GM18499 (cell line): ENCODE data around the gene ANO1.

Source experiments
- ATAC-seq: cut with Tn5 transposase; IDR thresholded peaks from one replicate; pipeline ENCODE4 v1.9.1; 2021; ENCODE audit warnings: moderate number of reproducible peaks; ENCODE audit not compliant: insufficient read depth, unreplicated experiment

The ANO1 gene

DNA sequence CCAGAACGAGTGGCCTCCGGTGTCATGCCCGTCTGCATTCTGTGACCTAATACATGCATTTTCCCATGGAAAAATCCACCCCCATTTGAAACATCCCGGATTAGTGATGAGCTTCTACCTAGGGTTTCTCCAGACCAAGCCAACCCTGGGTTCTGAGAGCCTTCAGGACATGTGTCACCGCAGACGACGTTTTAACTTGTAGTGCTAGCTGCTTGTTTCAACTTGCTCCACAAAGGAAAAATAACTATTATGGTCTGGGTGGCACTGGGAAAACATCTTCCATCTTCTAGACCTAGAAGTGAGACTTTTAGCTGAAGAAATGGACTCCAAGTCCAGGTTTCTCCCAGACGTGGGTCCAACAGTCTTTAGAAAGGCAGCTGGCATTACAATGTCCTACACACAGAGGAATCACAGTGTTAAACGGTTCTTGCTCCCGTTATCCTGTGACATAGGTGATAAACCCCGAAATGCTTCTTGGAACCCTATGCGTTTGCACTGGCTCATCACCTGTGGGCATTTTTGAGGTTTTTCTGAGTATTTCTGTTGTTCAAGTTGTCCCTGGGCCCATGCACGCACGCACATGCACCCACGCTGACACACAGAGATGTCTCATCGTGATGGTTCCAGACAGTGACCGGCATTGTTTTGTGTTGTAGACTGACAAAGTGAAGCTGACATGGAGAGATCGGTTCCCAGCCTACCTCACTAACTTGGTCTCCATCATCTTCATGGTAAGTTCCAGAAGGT, 78.3 kb downstream of the ANO1 start:
- no peak for ATAC-seq

DNA sequence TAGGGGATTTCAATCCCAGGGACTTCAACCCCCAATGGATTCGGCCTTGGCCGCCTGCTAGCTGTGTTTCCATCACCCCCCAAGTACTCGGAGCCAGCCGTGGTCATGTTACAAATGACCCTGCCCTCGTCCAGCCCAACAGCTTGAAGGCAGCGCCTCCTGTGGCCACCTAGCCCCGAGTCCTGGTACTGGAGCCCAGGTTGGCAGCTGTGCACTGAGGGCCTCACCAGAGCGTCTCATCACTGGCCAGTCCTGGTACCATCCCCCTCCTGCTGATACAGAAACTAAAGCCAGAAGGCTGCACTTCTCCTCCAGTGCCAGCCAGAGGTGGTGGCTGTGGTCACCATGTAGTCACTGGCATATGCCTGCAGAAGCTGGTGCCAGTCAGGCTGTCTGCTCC, 80.1 kb downstream of the ANO1 start:
- ATAC-seq, result no peak

DNA sequence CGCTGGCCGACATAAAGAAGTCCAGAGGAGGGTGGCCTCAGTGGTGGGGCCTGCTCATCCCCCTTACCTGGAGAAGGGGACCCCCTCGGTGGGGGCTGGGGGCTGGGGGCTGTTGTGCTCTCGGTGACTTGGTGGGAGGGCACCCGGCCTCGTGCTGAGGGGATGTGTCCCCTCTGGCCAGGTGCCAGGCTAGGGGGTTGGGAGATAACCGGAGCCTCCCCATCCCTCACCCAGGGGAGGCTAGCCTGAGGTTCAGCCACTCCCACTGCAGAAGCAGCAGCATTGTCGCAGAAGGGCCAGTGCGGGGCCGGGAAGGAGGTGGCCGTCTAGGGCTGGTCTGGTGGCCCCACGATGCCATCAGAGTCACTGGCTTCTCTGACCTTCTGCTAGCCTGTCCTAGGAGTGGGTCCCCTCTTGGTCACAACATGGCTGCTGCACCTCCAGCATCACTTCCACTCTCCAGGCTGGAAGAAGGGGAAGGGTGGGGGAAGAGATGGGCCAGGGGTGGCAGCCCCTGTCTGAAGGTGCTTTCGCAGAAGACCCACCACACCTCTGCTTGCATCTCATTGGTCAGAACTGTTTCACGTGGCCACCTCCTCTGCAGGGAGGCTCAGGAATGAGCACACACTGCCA, 80.8 kb downstream of the ANO1 start:
- ATAC-seq, result no peak

DNA sequence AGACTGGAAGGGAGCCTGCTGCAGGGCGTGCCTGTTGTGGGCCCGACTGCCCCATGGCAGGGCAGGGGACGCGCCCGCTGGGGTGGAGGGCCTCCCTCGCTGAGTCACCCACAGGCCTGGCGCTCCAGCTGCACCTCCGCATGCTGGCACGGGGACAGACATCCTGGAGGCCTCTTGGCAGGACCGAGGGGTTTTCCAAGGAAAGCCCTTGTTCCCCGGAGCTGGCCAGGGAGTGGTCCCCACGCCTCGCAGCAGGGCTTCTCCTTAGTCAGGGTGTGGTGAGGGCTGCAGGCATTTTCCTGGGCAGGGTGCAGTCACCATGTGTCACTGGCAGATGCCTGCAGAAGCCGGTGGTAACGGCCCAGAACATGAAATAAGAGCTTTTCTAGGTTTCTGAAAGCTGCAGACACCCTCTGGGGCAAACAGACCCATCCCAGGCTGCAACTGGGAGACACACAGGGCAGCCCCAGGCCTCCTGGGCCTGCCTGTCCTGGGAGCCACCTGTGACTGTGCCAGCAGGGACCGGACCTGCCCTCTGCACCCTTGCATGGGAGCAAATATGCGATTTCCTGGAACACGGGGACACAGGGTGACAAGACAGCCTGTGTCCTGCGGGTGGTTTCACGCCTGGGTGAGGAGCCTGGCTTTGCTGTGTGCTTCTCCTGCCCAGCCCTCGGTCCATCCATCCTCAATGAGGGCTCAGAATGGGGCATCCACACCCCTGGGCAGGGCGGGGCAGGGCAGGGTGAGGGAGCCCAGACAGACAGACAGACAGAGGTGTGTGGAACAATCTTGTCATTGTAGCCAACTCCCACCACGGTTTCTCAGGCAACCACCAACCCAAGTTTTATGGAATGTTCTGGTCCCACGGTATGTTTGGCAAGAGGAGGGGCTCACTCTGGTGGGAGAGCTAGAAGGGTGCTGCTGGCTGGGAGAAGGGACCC, 81.8 kb downstream of the ANO1 start:
- no peak for ATAC-seq

DNA sequence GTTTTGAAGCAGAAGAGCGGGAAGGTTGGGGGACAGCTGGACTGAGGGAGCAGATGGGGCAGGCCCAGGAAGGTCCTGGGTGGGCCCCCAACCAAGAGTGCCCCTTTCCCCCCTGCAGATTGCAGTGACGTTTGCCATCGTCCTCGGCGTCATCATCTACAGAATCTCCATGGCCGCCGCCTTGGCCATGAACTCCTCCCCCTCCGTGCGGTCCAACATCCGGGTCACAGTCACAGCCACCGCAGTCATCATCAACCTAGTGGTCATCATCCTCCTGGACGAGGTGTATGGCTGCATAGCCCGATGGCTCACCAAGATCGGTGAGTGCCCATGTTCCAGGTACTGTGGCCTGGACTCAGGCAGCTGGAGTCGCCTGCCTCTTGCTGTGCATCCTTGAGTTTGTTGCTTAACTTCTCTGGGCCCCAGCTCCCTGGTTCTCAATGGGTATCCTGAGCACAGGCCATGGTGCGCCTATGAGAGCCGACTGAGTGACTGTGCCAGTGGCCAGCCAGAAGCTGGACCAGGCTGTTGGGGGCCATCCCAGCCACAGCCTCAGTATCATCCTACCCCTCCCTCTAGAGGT, 83.0 kb downstream of the ANO1 start:
- no peak for ATAC-seq

DNA sequence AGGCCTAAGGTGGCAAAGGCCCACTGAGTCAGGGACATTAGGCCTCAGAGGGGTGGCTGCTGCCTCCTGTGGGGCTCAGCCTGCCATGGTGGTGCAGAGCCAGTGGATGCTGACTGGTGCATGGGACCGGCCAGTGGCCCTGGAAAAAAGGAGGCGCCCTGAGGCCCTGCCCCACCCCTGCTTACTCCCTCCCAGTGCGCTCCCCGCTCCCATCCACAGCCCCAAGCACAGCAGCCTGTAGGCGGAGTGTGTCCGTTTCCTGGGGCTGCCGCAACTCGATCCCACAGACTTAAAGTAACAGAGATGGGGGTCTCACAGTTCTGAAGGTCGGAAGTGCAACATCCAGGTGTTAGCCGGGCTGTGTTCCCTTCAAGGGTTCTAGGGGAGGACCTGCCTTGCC, 86.6 kb downstream of the ANO1 start:
- ATAC-seq, result no peak

DNA sequence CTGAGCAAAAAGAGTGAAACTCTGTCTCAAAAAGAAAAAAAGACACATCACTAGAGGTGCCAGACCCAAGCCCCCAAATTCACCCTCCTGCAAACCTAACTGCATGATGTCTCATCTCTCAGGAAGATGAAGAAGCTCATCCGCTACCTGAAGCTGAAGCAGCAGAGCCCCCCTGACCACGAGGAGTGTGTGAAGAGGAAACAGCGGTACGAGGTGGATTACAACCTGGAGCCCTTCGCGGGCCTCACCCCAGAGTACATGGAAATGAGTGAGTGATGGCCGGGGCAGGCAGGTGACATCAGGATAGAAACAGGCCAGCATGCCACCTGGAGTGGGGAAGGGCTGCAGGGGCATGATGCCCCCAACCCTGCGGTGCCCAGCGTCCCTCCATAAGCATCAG, 89.0 kb downstream of the ANO1 start:
- ATAC-seq, result no peak

DNA sequence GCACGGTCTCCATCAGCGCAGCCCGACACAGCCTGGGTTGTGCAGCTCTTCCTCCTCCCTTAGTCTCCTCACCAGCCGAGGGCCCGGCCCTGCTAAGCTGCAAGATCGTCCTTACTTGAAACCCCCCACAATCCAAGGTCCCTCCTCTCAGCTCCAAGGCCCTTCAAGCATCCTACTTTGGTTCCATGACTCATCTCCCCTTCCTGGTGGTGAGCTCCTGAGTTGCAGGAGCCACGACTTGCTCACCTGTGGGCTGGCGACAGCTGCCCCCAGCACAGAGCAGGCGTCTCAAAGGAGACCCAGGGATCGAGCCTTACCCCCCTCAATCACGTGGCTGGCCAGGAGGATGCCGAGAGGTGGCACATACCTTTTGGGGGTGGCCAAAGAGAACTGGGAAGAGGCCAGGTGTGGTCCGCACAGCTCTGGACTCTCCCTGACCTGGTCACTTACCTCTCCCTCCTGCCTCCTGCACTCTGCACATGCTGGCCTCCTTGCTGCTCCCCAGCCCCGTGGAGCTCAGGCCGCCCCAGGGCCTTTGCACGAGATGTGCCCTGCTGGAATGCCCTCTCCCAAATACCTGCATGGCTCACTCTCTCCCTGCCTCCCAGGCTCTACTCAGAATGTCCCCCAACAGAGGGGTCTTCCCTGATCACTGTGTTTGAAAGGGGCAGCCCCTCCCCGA, 89.7 kb downstream of the ANO1 start:
- ATAC-seq, result no peak

DNA sequence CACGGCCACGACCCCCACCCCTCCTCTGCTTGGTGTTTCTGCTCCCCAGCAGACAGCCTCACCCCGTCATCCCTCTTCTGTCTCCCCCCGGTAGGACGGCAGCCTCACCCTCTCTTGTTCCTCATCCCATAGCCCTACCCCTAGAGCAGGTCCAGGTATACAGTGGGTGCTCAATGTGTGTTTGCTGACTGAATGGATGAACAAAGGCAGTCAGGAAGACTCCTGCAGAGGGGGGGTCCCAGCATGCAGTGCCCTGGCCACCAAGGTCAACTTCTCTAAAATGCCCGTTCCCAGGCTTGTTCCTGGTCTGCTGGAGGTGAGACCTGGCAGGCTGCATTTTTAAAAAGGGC, 90.3 kb downstream of the ANO1 start:
- ATAC-seq, result no peak

DNA sequence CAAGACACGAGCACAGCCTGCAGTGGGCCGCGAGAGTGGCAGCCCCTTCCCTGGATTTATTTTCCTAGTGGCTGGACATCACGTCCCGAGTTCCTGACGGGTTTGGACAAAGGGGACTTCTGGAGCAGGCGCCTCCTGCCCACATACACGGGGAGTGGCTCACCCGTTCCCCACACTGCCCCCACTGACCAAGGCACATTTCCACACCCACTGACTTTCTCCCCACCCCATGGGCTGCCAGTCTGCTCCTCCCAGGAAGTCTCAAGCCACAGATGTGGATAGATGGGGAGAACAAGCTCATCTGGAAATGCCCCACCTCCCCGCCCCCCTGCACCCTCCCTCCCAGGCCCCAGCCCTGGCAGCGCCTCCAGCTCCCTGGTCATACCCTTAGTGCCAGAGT, 91.0 kb downstream of the ANO1 start:
- no peak for ATAC-seq

DNA sequence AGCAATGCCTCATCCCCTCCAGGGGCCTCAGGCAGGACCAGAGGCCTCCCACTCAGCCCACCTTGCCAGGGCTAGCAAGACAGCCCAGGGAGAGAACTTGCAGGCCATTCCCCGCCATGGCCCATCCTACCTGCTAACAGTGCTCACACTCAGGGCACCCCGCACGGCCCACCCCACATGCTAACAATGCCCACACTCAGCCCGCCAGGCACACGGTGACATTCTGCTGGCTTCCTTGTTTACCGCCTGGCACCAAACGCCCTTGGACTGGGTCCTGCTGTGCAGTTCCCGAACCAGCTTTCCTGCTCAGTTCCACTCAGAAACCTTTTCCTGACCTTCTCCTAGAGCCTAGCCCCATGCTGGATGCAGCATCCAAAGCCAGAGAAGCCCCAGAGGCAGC, 91.5 kb downstream of the ANO1 start:
- no peak for ATAC-seq

DNA sequence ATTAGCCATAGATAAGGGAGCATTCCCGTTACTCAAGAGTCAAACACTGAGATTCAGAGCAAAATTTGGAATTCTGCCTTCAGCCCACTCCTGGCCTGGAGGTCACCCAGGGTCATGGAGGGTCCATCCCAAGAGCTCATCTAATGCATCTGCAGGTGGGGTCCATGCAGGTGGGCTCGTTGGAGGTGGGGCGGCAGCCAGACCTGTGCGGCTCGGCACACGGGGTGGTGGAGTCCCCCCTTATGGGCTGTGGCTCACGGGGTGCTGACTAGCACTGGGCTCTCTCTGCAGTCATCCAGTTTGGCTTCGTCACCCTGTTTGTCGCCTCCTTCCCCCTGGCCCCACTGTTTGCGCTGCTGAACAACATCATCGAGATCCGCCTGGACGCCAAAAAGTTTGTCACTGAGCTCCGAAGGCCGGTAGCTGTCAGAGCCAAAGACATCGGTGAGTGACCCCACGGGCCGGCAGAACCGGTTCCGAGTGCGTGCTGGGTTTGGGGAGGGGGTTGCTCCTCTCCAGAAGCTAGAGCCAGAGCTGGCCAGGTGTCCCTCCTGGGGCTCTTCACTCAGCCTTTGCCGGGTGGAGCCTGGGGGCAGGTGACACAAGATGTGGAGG, 92.6 kb downstream of the ANO1 start:
- no peak for ATAC-seq

DNA sequence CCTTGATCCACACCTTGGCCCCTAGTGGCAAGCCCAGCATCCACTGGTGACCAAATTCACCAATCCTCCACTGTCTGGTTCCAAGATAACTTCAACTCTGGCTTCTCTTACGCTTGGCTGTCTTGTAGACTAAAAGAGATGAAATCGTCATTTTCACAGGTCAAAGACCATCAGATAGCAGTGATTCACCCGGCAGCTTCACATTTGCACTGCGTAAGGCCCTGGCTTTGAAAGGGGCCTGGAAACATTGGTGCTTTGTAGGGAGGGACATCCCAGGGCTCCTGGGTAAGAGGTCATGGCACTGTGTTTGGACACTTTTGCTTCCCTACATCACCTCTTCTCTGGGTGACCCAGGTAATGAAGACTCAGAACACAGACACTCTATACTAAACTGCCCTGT, 94.9 kb downstream of the ANO1 start:
- ATAC-seq, result no peak

DNA sequence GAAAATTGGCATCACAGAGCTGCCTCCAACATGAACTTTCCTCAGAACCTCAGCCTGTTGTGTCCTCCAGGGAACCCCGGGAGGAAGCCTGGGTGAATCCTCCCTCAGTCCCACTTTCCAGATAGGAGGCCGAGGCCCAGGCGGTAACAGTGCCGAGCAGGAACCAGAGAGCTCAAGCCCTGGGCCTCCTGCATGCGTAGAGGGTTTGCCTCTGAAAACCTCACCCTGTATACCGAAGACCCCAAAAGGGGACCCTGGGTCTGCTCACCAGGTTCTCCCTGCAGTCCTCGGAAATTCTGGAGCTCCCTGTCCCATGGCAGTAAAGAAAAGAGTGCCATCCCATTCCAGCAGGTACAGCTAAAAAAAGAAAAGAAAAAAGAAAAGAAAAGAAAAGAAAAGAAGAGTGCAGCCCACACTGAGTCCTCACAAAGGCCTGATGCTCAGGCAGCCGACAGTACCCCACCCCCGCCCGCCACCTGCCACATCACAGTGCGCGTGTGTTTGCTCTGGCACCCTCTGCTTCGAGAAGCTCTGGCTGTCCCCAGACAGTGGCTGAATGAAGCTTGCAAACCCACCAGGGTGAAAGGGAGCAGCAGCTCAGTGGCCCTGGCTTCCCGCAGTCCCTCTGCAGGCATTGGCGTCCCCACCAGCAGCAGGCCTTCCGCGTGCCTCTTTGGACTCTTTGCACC, 96.6 kb downstream of the ANO1 start:
- no peak for ATAC-seq

DNA sequence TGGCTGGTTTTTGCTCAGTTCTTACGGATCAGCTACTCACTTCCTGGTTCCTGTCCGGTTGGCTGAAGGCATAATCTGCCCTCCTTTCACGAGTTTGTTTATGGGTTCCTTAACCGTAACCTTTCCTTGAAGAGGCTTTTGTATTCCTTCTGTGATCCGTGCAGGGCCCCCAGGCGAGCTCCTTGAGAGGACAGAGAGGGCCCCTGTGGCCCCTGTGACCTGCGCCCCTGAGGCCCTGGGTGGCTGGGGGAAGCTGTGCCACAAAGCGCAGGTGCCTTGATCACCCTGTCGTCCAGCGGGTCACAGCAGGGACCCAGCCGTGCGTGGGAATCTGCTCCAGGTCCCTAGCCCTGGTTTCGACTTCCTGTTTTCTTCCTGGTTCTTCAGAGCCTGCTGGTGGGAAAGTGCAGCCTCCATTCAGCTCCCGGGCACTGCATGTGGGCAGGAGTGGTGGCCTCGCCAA, 97.2 kb downstream of the ANO1 start:
- no peak for ATAC-seq

DNA sequence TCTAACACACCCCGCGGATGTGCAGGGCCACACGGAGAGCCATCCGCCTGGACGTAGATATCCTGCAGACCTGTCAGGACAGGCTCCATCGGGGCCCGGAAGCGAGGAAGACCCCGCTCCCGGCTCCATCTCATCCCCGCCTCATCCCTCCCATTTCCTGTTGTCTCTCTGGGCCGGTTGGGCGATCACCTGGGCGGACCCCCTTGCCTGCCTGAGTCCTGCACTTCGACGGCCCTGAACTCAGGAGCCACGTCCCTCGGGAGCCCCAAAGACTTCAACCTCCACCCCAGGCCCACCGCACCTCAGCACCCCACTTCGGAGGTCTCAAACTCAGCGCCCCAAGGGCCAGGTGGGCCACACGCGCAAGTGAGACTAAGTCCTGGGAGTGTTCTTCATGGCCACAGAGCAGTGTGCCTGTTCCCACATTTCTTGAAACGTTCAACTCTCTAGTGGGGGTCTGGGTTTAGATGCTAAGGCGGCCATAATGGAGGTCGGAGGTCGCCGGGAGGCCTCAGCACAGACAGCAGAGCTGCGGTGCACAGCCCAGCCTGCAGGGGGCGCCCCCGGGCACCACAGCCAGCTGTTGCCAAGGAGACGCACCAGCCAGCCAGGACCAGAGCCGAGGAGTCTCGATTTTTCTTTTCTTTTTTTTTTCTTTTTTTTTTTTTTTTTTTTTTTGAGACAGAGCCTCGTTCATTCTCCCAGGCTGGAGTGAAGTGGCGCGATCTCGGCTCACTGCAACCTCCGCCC, 99.0 kb downstream of the ANO1 start:
- no peak for ATAC-seq

DNA sequence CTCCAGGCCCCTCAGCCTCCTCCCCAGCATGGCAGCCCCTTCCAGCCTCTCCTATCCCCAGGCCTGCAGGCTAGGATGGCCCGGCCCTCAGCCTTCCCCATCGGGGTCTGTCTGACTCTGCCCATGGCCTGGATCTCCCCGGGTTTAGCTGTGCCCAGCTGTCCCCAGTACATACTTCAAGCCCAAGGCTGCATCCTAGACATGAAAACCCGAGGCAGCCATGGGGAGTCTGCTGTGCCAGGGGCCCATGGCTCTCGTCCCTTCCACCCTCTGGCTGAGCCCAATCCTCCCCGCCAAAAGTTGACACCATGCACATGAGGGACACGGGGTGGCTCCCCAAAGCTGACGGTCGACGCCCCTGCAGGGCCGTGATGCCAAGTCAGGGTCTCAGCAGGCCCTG, 102.8 kb downstream of the ANO1 start:
- ATAC-seq, result no peak

DNA sequence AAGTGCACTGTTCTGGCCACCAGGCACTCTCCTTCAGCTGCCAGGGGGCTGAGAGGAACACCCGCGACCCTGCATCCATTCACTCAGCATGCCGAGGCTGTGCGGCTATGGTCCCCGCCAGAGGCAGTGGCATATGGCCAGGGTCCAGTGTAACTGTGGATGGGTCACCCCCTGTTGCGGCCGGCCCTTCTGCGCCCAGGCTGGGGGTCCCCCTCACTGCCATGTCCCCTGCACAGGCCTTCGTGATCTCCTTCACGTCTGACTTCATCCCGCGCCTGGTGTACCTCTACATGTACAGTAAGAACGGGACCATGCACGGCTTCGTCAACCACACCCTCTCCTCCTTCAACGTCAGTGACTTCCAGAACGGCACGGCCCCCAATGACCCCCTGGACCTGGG, 104.1 kb downstream of the ANO1 start:
- ATAC-seq, result no peak

DNA sequence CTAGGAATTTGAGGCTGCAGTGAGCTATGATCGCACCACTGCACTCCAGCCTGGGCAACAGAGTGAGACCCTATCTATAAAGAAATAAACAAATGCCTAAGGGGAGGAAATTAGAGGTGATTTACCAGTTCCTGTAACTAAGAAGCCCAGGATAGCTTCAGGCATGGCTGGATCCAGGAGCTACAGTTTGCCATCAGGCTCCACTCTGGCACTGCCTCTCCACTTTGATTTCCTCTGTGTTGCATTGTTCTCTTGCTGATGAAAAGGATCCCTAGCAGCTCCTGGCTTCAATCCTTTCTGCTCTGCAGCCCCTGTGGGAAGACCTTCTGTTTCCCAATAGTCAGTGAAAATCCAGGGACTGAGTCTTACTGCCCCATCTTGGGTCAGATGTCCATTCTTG, 104.9 kb downstream of the ANO1 start:
- no peak for ATAC-seq
